ENCODE data around the gene ZNF397.
"Not testable (repeated sequence)": the region's sequence is repeated elsewhere in the genome, so short reads cannot be mapped to it uniquely, and the experiment has no call there.

ZNF397 gene

GRCh38 chr18:35240664-35241447 is at the start of gene ZNF397:
Gene ZNF397, plus strand, starts transcription at chr18:35241034. Its CDS starts 1,437 bp downstream, at chr18:35242471.
- peak; percentile 98 for DNase-seq (ENCODE audit: low spot score)

DNA sequence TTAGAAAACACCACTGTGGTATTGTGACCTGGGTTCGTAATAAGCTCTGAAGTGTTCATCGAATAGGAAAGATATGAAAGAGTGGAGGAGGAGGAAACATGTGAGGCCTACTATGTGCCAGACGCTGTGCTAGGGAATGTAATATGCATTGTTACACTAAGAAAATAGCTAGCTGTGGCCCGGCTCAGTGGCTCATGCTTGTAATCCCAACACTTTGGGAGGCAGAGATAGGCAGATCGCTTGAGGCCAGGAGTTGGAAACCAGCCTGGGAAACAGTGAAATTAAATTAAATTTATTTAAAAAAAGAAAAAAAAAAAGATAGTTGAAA is 49.2 kb upstream of the ZNF397 start:
- DNase-seq (ENCODE audit: low spot score), result no peak

DNA sequence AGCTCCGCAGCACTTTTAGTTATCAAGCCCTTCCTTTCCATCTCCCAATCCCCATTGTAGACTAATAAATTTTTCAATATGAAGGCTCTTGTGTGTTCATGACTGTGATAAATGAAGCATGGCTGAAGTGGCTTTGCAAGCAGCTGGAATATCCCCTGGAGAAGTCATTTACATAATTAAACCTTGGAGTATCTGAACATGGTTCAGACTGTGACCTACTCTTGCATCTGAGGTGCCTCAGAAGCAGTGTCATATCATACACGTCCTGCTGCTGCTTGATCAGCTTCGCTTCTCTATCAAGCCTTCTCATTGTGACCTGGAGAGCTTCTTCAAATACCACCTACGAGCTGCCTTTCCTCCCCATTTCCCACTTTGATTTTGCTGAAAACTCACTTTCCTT is 48.4 kb upstream of the ZNF397 start:
- no peak for DNase-seq (ENCODE audit: low spot score)

- DNase-seq (ENCODE audit: low spot score), result no peak
These were observed 47.5 kb upstream of the ZNF397 start for GRCh38 chr18:35193316-35193715.

- no peak for DNase-seq (ENCODE audit: low spot score)
These were observed 43.5 kb upstream of the ZNF397 start for GRCh38 chr18:35197296-35197695.

GRCh38 chr18:35201256-35201931 is 39.4 kb upstream of the ZNF397 start:
- DNase-seq (ENCODE audit: low spot score), result no peak

- no peak for DNase-seq (ENCODE audit: low spot score)
These were observed 37.8 kb upstream of the ZNF397 start for GRCh38 chr18:35203067-35203466.

GRCh38 chr18:35205199-35205712 is 35.6 kb upstream of the ZNF397 start:
- no peak for DNase-seq (ENCODE audit: low spot score)

GRCh38 chr18:35205746-35206458 is 34.9 kb upstream of the ZNF397 start:
- not testable (repeated sequence) for DNase-seq (ENCODE audit: low spot score)

DNA sequence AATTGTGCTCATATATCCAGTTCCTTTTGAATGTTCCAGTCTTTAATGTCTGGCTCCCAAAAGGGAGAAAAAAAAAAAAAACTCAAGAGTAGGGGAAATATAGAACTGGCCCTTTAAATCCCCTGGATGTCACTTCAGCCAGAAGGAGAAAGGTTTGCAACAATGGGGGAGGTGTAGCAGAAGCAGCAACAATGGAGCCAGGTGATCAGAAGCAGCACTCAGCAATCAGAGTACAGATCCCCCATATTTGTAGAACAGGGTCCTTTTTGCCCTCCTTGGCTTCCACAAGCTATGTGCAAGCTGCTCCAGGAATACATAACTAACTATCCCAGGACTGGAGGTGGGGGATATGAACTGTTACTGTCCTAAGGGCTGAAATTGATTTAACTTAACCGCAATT is 25.8 kb upstream of the ZNF397 start:
- DNase-seq (ENCODE audit: low spot score), result no peak

DNA sequence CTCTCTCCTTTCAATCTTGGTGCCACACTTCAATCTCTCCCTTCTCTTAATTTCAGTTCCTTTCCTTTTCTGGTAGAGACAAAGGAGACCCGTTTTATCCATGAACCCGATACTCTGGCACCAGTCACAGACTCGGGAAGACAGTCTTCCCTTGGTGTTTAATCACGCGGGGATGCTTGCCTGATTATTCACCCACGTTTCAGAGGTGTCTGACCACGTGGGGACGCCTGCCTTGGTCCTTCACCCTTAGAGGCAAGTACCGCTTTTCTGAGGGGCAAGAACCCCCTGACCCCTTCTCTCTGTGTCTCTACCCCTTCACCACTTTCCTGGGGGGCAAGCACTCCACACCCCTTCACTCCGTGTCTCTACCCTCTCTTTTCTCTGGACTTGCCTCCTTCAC is 24.2 kb upstream of the ZNF397 start:
- DNase-seq (ENCODE audit: low spot score), result not testable (repeated sequence)

DNA sequence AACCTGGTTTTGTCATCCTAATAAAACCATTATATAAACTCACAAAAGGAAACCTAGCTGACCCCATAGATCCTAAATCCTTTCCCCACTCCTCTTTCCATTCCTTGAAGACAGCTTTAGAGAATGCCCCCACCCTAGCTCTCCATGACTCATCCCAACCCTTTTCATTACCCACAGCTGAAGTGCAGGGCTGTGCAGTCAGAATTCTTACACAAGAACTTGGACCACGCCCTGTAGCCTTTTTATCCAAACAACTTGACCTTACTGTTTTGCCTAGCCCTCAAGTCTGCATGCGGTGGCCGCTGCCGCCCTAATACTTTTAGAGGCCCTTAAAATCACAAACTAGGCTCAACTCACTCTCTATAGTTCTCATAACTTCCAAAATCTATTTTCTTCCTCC is 21.5 kb upstream of the ZNF397 start:
- DNase-seq (ENCODE audit: low spot score), result not testable (repeated sequence)

DNA sequence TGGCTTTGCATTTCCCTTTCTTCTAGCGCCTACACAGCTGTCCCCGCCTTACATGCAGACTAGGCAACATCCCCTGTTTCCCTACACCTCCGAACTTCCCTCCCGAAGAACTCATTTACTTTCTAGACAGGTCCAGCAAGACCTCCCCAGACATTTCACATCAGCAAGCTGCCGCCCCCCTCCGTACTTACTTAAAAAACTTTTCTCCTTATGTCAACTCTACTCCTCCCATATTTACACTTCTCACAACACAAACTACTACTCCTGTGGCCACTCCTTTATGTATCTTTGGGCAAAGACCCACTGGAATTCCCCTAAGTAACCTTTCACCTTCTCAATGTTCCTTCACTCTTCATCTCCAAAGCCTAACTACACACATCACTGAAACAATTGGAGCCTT is 20.4 kb upstream of the ZNF397 start:
- DNase-seq (ENCODE audit: low spot score), result no peak

- DNase-seq (ENCODE audit: low spot score), result no peak
These were observed 17.0 kb upstream of the ZNF397 start for GRCh38 chr18:35223797-35224196.

- DNase-seq (ENCODE audit: low spot score), result no peak
These were observed 13.6 kb upstream of the ZNF397 start for GRCh38 chr18:35227254-35227653.

DNA sequence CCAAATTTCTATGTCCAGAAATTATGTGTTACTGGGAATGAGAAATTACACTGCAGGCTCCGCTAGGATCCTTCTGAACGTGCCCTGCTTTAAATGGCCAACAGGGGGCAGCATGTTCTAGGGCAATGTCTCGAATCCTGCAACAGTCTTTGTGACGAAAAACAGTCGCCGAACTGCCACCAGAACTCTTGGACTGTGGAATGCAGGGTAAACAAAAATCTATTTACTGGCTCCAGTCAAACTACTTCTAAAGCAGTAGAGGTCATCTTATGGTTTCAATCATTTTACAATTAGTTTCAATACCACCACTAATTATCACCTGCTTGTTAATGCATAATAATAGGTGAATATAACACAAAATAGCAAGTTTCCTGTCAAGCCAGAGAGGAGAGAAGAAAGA is 9.8 kb upstream of the ZNF397 start:
- DNase-seq (ENCODE audit: low spot score), result peak; percentile 73

DNA sequence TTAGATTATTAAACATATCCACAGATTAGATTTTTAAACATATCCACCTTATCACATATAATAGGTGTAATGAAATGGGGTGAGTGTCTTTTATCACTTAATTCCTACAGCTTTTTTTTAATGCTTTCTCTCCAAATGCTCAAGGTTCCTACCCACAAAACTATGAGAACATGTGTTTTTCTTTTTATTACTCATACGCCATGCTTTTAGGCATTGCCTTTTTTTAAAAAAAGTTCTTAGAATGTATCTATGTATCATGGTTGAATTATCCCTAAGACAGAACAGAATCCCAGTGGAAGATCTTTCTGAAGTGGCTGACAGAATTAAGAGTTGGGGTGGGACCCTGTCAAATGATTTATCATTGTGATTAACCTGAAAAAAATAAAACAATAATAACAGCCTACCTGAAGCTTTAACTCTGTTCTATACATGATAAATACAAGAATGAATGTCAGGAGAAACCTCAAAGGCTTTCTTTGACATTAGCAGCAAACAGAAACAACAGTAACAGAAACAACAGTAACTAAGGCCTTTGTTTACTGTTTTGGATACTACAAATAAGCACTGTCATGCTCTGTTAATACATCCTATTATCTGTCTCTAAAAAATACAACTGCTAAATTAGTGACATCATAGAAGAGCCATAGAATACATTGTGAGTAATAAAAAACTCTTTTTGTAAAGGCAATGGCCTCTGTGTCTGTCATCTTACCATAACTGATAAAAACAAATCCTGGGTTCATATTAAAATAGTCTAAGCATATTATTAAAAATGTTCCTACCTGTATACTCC is 4.1 kb upstream of the ZNF397 start:
- DNase-seq (ENCODE audit: low spot score), result no peak

DNA sequence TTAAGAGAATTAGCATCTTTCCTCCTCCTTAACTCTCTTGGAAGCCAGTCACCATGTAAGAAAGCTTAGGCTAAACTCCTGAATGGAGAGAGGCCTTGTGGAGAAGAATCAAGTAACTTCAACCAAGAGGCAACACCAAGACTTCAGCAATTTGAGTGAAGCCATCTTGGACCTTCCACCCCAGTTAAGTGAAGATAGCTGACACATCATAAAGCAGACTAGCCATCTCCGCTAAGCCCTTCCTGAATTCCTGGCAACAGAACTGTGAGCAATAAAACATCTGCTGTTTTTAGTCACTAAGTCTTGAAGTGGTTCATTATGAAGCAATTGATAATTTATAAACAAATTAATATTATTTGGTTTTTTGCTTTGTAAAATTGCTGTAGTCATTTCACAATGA is 1.5 kb upstream of the ZNF397 start:
- DNase-seq (ENCODE audit: low spot score), result no peak

DNA sequence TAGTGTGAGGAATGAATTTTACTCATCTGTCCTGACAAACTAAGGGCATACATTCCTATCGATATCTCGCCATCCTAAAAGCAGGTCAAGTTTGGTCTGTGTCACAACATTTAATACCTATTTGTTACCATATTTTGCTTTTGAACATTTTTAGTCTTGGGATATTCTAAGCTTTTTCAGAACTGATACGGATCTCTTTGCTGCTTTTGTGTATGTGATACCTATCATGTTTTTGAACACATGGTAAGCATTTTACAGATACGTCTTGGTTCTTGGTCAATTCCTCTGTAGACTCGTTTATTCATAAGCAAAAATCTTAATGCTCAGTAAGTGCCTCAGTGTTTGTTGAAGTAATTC is 592 bp downstream of the ZNF397 start:
- no peak for DNase-seq (ENCODE audit: low spot score)

DNA sequence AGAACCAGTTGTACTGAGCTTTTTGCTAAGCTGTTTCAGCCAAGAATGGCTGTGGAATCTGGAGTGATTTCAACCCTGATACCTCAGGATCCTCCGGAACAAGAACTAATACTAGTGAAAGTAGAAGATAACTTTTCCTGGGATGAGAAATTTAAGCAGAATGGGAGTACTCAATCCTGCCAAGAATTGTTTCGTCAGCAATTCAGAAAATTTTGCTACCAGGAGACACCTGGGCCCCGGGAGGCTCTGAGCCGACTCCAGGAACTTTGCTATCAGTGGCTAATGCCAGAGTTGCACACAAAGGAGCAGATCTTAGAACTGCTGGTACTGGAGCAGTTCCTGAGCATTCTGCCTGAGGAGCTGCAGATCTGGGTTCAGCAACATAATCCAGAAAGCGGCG is 1.6 kb downstream of the ZNF397 start:
- no peak for DNase-seq (ENCODE audit: low spot score)

GRCh38 chr18:35244671-35245070 is 3.8 kb downstream of the ZNF397 start:
- DNase-seq (ENCODE audit: low spot score), result no peak

GRCh38 chr18:35245719-35246317 is 5.0 kb downstream of the ZNF397 start:
- no peak for DNase-seq (ENCODE audit: low spot score)

Data from kidney tubule cell (primary cell).